Measurements from ENCODE around the gene PTPRN2. TPM values are rescaled to one million over a fixed set of nuclear protein-coding genes. Genes with fewer than 3 reads are reported as not detected.

Gene PTPRN2
- polyA plus RNA-seq, 1 experiment, result 0.31 TPM

DNA sequence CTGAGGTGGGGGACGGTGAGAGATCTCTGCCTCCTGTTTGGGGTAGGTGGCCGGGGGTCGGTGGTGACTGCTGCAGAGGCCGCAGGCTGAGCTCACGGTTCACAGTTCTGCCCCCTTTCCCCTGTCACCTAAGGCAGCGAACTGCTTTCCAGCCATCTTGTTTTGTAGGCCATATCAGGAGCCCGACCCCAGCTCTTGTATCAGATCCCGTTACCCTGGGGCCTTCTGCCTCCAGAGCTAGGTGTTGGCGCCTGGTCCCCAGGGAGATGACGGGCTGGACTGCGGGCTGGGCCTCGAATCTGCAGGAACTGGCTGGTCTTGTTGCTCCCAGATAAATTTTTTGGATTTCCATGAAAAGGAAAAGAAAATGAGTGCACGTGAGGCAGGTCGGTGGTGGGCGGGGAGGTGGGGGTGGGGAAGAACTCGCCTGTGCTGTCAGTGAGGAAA, 1067.8 kb downstream of the PTPRN2 start:
- no peak overlapping the region for H3K4me3 ChIP-seq (ENCODE audit: low read depth, low read length)
- ChIA-PET CTCF (no interaction called here), POLR2A (no interaction called here)
- H3K27me3 ChIP-seq (ENCODE audit: control insufficient read depth, insufficient read depth, low read length), result no peaks in the 10 kb centered on the region
- DNase-seq (ENCODE audit: low read depth), result no peak
- TF ChIP-seq, protein P1, sequence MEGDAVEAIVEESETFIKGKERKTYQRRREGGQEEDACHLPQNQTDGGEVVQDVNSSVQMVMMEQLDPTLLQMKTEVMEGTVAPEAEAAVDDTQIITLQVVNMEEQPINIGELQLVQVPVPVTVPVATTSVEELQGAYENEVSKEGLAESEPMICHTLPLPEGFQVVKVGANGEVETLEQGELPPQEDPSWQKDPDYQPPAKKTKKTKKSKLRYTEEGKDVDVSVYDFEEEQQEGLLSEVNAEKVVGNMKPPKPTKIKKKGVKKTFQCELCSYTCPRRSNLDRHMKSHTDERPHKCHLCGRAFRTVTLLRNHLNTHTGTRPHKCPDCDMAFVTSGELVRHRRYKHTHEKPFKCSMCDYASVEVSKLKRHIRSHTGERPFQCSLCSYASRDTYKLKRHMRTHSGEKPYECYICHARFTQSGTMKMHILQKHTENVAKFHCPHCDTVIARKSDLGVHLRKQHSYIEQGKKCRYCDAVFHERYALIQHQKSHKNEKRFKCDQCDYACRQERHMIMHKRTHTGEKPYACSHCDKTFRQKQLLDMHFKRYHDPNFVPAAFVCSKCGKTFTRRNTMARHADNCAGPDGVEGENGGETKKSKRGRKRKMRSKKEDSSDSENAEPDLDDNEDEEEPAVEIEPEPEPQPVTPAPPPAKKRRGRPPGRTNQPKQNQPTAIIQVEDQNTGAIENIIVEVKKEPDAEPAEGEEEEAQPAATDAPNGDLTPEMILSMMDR (IDR thresholded peaks at IDR 0.05; ENCODE audit: insufficient read depth, low read depth, low read length), result no peak
- no peaks in the 10 kb centered on the region for H3K36me3 ChIP-seq (ENCODE audit: control insufficient read depth, insufficient read depth, low read length)

DNA sequence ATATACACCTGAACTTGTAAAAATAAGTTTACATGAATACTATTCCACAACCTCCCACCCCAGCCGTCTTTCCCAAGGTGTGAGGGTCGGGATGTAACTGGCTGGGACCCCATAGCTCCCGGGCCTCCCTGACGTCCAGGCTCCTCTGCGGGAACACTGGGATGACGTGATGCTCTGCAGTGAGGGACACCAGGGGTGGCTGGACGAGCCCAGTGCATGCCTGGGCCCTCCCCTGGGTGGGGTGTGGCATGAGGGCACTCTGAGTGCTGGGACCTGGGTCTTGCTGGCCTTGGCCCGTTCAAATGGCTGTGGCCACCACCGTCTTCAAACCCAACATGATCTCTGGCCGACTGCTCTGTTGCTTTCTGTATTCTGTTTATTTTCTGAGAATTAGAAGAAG, 1068.4 kb downstream of the PTPRN2 start:
- ChIA-PET CTCF (no interaction called here), POLR2A (no interaction called here)
- H3K27me3 ChIP-seq (ENCODE audit: control insufficient read depth, insufficient read depth, low read length), result no peaks in the 10 kb centered on the region
- TF ChIP-seq, protein P1 (IDR thresholded peaks at IDR 0.05; ENCODE audit: insufficient read depth, low read depth, low read length), result no peak
- DNase-seq (ENCODE audit: low read depth), result no peak
- H3K4me3 ChIP-seq (ENCODE audit: low read depth, low read length), result no peak overlapping the region
- H3K36me3 ChIP-seq (ENCODE audit: control insufficient read depth, insufficient read depth, low read length), result no peaks in the 10 kb centered on the region

DNA sequence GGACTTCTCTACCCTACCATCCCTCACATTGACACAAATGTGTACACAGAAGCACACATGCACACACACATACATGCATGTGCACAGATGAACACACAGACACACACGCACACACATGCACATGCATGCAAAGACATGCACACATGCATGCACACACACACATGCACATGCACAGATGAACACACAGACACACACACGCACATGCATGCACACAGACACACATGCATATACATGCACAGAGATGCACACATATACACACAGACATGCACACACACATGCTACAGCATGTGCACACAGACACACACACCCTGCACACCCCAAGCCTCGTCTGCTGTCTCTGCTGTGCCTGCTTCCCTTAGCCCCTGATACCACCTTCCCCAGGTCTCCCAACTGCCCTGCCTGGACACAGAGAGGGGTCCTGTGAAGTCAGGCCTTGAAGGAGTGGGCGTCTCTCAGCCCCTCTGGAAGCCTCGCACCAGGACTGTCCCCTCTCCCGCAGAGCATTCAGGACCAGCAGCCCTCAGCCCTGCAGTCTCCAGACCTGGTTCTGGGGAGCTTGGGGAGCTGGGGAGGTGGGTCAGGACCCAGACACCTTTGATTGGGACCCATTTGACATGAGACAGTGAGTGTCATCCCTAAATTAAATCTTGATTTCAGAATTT, 1069.0 kb downstream of the PTPRN2 start:
- Histone ChIP-seq H3K27me3 (ENCODE audit: control insufficient read depth, insufficient read depth, low read length) (no peaks in the 10 kb centered on the region), H3K36me3 (ENCODE audit: control insufficient read depth, insufficient read depth, low read length) (no peaks in the 10 kb centered on the region), H3K4me3 (ENCODE audit: low read depth, low read length) (no peak overlapping the region)
- TF ChIP-seq, protein P1 (IDR thresholded peaks at IDR 0.05; ENCODE audit: insufficient read depth, low read depth, low read length), result no peak
- DNase-seq (ENCODE audit: low read depth), result no peak
- ChIA-PET POLR2A (no interaction called here), CTCF (no interaction called here)

DNA sequence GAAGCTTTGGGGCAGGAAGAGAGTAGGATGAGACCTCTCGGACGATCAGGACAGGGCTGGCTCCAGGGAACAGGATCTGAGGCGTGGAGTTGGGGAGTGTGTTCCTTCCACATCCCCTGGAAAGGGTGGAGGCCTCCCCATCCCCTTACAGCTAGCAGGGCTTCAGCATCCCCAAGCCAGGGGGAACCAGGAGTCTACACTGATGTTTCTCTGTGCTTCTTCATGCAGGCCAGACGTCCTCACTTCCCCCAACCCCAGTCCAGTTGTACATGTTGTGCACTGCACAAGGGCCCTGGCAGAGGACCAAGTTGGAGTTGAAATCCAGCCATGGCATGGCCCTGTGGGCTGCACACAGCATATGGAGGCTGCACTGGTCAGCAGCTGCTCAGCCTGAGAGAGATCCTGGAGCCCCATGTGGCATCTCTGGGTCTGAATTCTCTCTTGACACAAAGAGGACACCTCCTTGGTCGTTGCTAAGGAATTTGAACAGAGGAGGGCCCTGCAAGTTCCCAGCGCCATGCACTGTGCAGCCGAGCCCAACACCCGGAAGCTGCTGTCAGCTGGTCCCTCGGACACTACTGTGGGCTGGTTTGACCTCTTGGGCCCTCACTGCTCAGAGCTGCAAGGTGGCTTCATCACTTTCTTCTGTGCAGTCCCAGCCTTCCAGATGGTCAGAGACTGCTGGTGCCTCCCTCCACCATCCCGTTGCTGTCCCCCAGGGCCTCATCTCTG, 1069.7 kb downstream of the PTPRN2 start:
- Histone ChIP-seq H3K36me3 (ENCODE audit: control insufficient read depth, insufficient read depth, low read length) (no peaks in the 10 kb centered on the region), H3K27me3 (ENCODE audit: control insufficient read depth, insufficient read depth, low read length) (no peaks in the 10 kb centered on the region), H3K4me3 (ENCODE audit: low read depth, low read length) (no peak overlapping the region)
- no peak for DNase-seq (ENCODE audit: low read depth)
- POLR2A ChIA-PET, result no interaction called here
- CTCF ChIA-PET, result no interaction called here
- TF ChIP-seq, protein P1 (IDR thresholded peaks at IDR 0.05; ENCODE audit: insufficient read depth, low read depth, low read length), result no peak

DNA sequence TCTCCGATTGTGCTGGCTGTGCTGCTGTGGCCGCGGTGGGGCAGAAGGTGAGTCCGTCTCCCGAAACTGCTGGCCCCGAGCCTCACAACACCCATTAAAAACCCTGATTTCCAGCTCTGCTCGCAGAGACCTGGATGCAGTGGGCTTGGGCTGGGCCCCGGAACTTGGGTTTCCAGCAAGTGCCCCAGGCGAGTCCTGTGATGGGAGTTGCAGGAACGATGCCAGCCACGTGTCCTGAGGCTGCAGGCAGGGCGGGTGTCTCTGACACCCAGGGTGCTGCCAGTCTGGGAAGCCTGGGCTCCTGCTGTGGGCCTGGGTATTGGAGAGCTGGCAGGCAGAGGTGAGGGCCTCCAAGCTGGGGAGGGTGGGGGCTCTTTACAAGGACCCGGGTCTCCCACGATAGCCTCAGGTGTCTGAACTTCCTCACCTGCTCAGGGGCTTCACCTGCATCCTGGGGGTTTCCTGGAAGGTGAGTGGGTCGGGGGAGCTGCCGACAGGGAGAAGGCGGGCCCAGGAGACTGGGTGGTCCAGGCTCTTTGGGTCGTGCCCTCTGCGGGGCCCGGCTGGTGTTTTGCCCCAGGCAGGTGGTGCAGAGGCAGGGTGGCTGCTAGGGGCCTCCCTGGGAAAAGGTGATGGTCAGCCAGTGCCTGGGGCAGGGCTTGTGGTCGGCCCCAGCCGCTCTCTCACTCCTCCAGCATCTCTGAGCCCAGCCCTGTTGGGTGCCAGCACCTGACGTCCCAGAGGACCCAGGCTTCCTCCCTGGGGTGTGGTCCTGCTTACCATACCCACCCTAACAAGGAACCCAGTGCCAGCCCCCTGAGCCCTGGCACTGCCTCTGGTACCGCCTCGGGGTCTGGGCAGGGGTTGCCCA, 1070.5 kb downstream of the PTPRN2 start:
- TF ChIP-seq, protein P1 (IDR thresholded peaks at IDR 0.05; ENCODE audit: insufficient read depth, low read depth, low read length), result no peak
- Histone ChIP-seq H3K36me3 (ENCODE audit: control insufficient read depth, insufficient read depth, low read length) (no peaks in the 10 kb centered on the region), H3K27me3 (ENCODE audit: control insufficient read depth, insufficient read depth, low read length) (no peaks in the 10 kb centered on the region), H3K4me3 (ENCODE audit: low read depth, low read length) (no peak overlapping the region)
- ChIA-PET CTCF (no interaction called here), POLR2A (no interaction called here)
- DNase-seq (ENCODE audit: low read depth), result no peak

Measured in BJ (cell line).